Peyer's patch (tissue), 4 donors: ENCODE results near the gene CASZ1. TPM values are rescaled to one million over a fixed set of nuclear protein-coding genes. Genes with fewer than 3 reads are reported as not detected.

Source experiments
- DNase-seq, 3 donors: peaks; one replicate each; pipeline ENCODE4 v3.0.0-alpha.2; 2017 to 2019
- H3K27ac ChIP-seq, 4 donors: fragments of 200-600 bp; sonication (generic); one replicate each; pipeline ENCODE4 v1.5.1; 2016 to 2019
- H3K27me3 ChIP-seq, 2 donors: fragments of 200-600 bp; sonication (generic); one replicate each; pipeline ENCODE4 v1.5.1; 2019
- H3K36me3 ChIP-seq, 3 donors: fragments of 200-600 bp; sonication (generic); one replicate each; pipeline ENCODE4 v1.5.1; 2016 to 2019
- H3K4me1 ChIP-seq, 4 donors: fragments of 200-600 bp; sonication (generic); one replicate each; pipeline ENCODE4 v1.5.1; 2016 to 2019
- H3K4me3 ChIP-seq, 4 donors: fragments of 200-600 bp; sonication (generic); 1 replicate in 3 of 4; 2 replicates in 1 of 4; pipeline ENCODE4 v1.5.1; 2016 to 2019; ENCODE audit warnings: mild to moderate bottlenecking in 1 of 4
- H3K9me3 ChIP-seq, 4 donors: fragments of 200-600 bp; sonication (generic); one replicate each; pipeline ENCODE4 v1.5.1; 2016 to 2019; ENCODE audit warnings: mild to moderate bottlenecking in 1 of 4
- CTCF ChIP-seq, 6 experiments: fragments of 450-650 bp in 4 of 6; fragments of 200-600 bp in 2 of 6; sonication (generic) in 1 of 6; IDR thresholded peaks; one replicate each; pipeline ENCODE4 v1.5.1; 2017 to 2019; ENCODE audit warnings: antibody characterized with exemption in 6 of 6, mild to moderate bottlenecking in 3 of 6, moderate library complexity in 1 of 6
- POLR2A ChIP-seq, 2 donors: fragments of 450-650 bp; IDR thresholded peaks; one replicate each; pipeline ENCODE4 v1.5.1; 2017; ENCODE audit warnings: antibody characterized with exemption in 2 of 2, mild to moderate bottlenecking in 2 of 2, moderate library complexity in 2 of 2
- total RNA-seq, 4 donors: library from RNA; depleted of rRNA; stranded (reverse); fragments of >200 nt; gene quantifications; one replicate each; pipeline ENCODE4 v1.1.0, GENCODE V29; 2016

CASZ1 gene
- total RNA-seq, 4 donors from 2014 or later, result 87.5 to 165 (median 137) TPM

- H3K4me1 ChIP-seq, result peaks cover 0 to 37% (median 0%) of the 10 kb centered on the region in 4 donors
- no peaks in the 10 kb centered on the region for H3K9me3 ChIP-seq
- H3K4me3 ChIP-seq, result no peak overlapping the region
- no peaks in the 10 kb centered on the region for H3K27me3 ChIP-seq
- no peak for DNase-seq
- TF ChIP-seq POLR2A (IDR thresholded peaks at IDR 0.05), result no peak
- no peak for TF ChIP-seq CTCF (IDR thresholded peaks at IDR 0.05)
- H3K36me3 ChIP-seq, result no peaks in the 10 kb centered on the region
- H3K27ac ChIP-seq, result peak overlapping the region in 3 of 4 donors; percentile 40 to 81 (median 48)
These were observed 18.8 kb upstream of the CASZ1 start for GRCh38 chr1:10814976-10815857.

GRCh38 chr1:10814312-10814711 is 17.9 kb upstream of the CASZ1 start:
- peaks cover 0 to 29% (median 0%) of the 10 kb centered on the region in 4 donors for H3K4me1 ChIP-seq
- no peak overlapping the region for H3K27ac ChIP-seq
- no peak overlapping the region for H3K4me3 ChIP-seq
- no peaks in the 10 kb centered on the region for H3K9me3 ChIP-seq
- no peak for DNase-seq
- TF ChIP-seq POLR2A (IDR thresholded peaks at IDR 0.05) (no peak), CTCF (IDR thresholded peaks at IDR 0.05) (no peak)
- no peaks in the 10 kb centered on the region for H3K36me3 ChIP-seq
- H3K27me3 ChIP-seq, result no peaks in the 10 kb centered on the region

GRCh38 chr1:10813799-10814198 is 17.4 kb upstream of the CASZ1 start:
- no peaks in the 10 kb centered on the region for H3K27me3 ChIP-seq
- no peak overlapping the region for H3K4me3 ChIP-seq
- H3K9me3 ChIP-seq, result no peaks in the 10 kb centered on the region
- TF ChIP-seq POLR2A (IDR thresholded peaks at IDR 0.05), result no peak
- TF ChIP-seq CTCF (IDR thresholded peaks at IDR 0.05), result no peak
- DNase-seq, result no peak
- H3K27ac ChIP-seq, result no peak overlapping the region
- no peaks in the 10 kb centered on the region for H3K36me3 ChIP-seq
- peaks cover 0 to 26% (median 0%) of the 10 kb centered on the region in 4 donors for H3K4me1 ChIP-seq

DNA sequence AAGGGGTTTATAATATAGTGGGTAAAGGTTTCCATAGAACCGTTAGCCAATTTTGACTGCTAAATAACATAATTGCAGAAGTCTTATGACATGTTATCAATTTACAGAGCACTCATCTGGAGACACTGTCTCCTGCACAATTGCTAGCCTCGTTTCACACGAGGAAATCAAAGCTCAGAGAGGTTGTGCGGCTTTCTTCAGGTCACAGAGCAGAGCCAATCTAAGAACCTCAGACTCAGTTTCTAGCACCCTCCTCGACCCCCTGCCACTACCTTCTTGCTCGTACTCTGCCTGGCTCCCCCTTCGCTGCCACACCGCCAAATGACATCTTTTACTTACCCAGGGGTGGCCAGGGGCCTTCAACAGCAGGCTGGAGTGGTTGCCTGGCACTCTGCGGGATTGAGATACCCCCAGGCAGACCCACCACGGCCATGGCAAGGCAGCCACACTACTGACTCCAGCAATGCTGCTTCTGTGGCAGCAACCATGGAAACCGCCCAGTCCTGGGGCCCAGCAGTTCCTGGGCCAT is 16.0 kb upstream of the CASZ1 start:
- H3K36me3 ChIP-seq, result no peaks in the 10 kb centered on the region
- no peaks in the 10 kb centered on the region for H3K27me3 ChIP-seq
- no peak for DNase-seq
- H3K9me3 ChIP-seq, result no peaks in the 10 kb centered on the region
- H3K4me3 ChIP-seq, result no peak overlapping the region
- no peak overlapping the region for H3K27ac ChIP-seq
- H3K4me1 ChIP-seq, result peaks cover 0 to 23% (median 0%) of the 10 kb centered on the region in 4 donors
- no peak for TF ChIP-seq POLR2A (IDR thresholded peaks at IDR 0.05)
- TF ChIP-seq CTCF (IDR thresholded peaks at IDR 0.05), result no peak

- Histone ChIP-seq H3K4me1 (peaks cover 0 to 4% (median 0%) of the 10 kb centered on the region in 4 donors), H3K27me3 (no peaks in the 10 kb centered on the region), H3K4me3 (no peak overlapping the region), H3K27ac (no peak overlapping the region), H3K9me3 (no peaks in the 10 kb centered on the region), H3K36me3 (no peaks in the 10 kb centered on the region)
- no peak for DNase-seq
- TF ChIP-seq CTCF (IDR thresholded peaks at IDR 0.05) (no peak), POLR2A (IDR thresholded peaks at IDR 0.05) (no peak)
These were observed 12.0 kb upstream of the CASZ1 start for GRCh38 chr1:10808441-10808840.
